ENCODE data around the gene RERE. TPM values are rescaled to one million over a fixed set of nuclear protein-coding genes. Genes with fewer than 3 reads are reported as not detected.
"Not testable (repeated sequence)": the region's sequence is repeated elsewhere in the genome, so short reads cannot be mapped to it uniquely, and the experiment has no call there.

The RERE gene
- total and polyA plus RNA-seq, 7 donors = 38.8 to 308 (median 99.7) TPM

DNA sequence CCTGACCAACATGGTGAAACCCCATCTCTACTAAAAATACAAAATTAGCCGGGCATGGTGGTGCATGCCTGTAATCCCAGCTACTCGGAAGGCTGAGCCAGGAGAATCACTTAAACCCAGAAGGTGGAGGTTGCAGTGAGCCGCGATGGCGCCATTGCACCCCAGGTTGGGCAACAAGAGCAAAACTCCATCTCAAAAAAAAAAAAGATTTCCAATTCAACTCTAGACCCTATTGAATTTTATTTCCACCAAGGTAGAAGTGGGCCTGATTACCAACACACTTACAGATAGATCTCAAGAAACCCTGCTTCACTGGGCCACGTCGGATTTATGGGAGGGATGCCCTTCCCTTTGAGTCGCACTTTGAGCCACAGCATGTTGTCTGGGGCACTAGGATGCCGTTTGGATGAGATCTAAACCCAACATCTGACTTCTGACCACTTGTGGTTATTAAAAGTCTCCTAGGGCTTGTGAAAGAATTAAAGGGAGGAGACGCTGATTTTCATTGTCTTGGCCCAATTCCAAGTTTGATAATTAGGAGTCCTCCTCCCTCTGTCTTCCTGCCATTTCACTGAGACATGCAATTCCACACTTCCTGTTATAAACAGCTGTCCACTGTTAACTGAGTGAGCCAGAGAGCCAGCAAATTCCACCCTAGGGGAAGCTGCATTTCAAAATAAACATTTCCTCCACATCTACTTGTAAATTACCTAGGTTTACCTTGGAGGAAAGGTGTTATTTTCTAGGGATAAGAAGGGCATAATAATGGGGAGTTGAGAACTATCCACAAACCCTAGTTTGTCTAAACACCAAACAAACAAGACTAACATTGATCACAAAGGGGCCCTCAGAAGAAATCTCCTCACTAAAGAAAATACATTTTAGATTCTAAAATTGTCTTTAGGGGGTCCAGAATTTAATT, 5.2 kb upstream of the RERE start:
- intact Hi-C loops (cut with DNase I) = no loop called here
- peak; percentile 58 to 75 (median 67) for ATAC-seq
- H3K4me3 ChIP-seq = no peak overlapping the region

DNA sequence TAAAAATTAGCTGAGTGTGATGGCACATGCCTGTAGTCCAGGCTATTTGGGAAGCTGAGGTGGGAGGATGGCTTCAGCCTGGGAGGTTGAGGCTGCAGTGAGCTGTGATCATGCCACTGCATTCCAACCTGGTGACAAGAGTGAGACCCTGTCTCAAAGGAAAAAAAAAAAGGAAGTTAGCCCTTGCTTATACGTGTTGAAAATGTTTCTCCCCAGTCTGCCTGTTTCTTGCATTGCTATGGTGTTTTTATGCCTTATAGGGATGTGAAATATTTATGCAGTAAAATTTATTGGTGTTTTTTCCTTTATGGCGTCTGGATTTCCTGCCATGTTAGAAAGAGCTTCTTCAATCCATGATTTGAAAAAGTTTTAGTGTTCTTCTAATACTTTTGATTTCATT, 3.6 kb upstream of the RERE start:
- Histone ChIP-seq H3K36me3 (ENCODE audit: insufficient read depth in 1 of 2, low read depth in 1 of 2) (no peaks in the 10 kb centered on the region), H3K9me3 (no peaks in the 10 kb centered on the region), H3K4me3 (no peak overlapping the region), H3K27ac (no peak overlapping the region), H3K27me3 (ENCODE audit: insufficient read depth in 3 of 3, low read length in 2 of 3) (no peaks in the 10 kb centered on the region), H3K4me1 (peaks cover 19% of the 10 kb centered on the region)
- 60 to 76% (median 61%) methylated on average over 2 of the region's 2 CpGs for WGBS, 3 donors
- TF ChIP-seq, protein P1, sequence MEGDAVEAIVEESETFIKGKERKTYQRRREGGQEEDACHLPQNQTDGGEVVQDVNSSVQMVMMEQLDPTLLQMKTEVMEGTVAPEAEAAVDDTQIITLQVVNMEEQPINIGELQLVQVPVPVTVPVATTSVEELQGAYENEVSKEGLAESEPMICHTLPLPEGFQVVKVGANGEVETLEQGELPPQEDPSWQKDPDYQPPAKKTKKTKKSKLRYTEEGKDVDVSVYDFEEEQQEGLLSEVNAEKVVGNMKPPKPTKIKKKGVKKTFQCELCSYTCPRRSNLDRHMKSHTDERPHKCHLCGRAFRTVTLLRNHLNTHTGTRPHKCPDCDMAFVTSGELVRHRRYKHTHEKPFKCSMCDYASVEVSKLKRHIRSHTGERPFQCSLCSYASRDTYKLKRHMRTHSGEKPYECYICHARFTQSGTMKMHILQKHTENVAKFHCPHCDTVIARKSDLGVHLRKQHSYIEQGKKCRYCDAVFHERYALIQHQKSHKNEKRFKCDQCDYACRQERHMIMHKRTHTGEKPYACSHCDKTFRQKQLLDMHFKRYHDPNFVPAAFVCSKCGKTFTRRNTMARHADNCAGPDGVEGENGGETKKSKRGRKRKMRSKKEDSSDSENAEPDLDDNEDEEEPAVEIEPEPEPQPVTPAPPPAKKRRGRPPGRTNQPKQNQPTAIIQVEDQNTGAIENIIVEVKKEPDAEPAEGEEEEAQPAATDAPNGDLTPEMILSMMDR (IDR thresholded peaks at IDR 0.05) = no peak
- intact Hi-C loops (cut with DNase I) = no loop called here
- DNase-seq = no peak
- ATAC-seq = no peak

More for the DNA sequence above, 5.2 kb upstream of the RERE start:
- Histone ChIP-seq H3K36me3 (ENCODE audit: insufficient read depth in 1 of 2, low read depth in 1 of 2) (no peaks in the 10 kb centered on the region), H3K27ac (peak overlapping the region; percentile 64), H3K27me3 (ENCODE audit: insufficient read depth in 3 of 3, low read length in 2 of 3) (no peaks in the 10 kb centered on the region), H3K4me1 (peaks cover 16% of the 10 kb centered on the region), H3K9me3 (no peaks in the 10 kb centered on the region)
- DNase-seq = no peak
- TF ChIP-seq, protein P1 (IDR thresholded peaks at IDR 0.05) = no peak
- WGBS, 3 donors = 31 to 32% (median 31%) methylated on average over 10 of the region's 10 CpGs

DNA sequence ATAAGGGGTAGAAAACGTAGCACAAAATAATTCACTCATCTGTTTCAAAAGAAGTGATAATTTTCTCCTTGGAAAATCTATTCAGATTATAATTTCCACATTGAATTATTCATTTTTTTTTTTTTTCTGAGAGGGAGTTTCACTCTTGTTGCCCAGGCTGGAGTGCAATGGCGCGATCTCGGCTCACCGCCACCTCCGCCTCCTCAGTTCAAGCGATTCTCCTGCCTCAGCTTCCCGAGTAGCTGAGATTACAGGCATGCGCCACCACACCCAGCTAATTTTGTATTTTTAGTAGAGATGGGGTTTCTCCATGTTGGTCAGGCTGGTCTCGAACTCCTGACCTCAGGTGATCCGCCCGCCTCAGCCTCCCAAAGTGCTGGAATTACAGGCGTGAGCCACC, 1.3 kb upstream of the RERE start:
- peak overlapping the region; percentile 91 for H3K4me3 ChIP-seq
- peak overlapping the region; percentile 96 for H3K27ac ChIP-seq
- peaks cover 35% of the 10 kb centered on the region for H3K4me1 ChIP-seq
- not testable (repeated sequence) for H3K36me3 ChIP-seq (ENCODE audit: insufficient read depth in 1 of 2, low read depth in 1 of 2); DNase-seq; H3K27me3 ChIP-seq (ENCODE audit: insufficient read depth in 3 of 3, low read length in 2 of 3); ATAC-seq; H3K9me3 ChIP-seq
- intact Hi-C loops (cut with DNase I) = loop anchor here in 1 of 2 donors (2.0 kb wide), 1 partner anchor 30 kb away; no protein-coding TSS in a partner anchor
- WGBS, 3 donors = 83 to 86% (median 83%) methylated on average over 12 of the region's 13 CpGs

DNA sequence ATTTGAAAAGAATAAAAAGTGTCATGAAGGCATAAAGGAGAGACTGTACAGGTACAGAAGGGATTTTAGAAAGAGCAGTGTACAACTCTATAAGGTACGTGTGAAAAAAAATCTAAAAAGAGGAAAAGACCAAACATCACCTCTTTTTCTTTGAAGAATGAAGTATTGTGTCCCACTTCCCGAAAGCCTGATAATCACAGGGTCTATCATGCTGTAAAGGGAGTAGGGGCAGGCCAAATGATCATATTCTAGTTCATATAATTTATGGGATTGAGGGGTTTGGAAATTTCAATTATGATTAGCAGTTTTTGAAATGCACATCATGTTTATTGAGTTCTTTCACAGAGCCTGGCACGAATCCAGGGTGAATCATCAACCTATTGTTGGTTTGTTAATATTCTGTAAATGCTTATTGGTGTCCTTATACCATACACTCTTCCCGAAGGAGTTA, 910 bp upstream of the RERE start:
- Histone ChIP-seq H3K27me3 (ENCODE audit: insufficient read depth in 3 of 3, low read length in 2 of 3) (no peaks in the 10 kb centered on the region), H3K36me3 (ENCODE audit: insufficient read depth in 1 of 2, low read depth in 1 of 2) (no peaks in the 10 kb centered on the region), H3K4me1 (peaks cover 35% of the 10 kb centered on the region), H3K9me3 (no peaks in the 10 kb centered on the region), H3K4me3 (peak overlapping the region; percentile 91), H3K27ac (peak overlapping the region; percentile 96)
- TF ChIP-seq, protein P1 (IDR thresholded peaks at IDR 0.05) = no peak
- ATAC-seq = no peak
- 13 to 16% (median 14%) methylated on average over 4 of the region's 4 CpGs for WGBS, 3 donors
- DNase-seq = no peak
- intact Hi-C loops (cut with DNase I) = loop anchor here in 1 of 2 donors (2.0 kb wide), 1 partner anchor 30 kb away; no protein-coding TSS in a partner anchor

DNA sequence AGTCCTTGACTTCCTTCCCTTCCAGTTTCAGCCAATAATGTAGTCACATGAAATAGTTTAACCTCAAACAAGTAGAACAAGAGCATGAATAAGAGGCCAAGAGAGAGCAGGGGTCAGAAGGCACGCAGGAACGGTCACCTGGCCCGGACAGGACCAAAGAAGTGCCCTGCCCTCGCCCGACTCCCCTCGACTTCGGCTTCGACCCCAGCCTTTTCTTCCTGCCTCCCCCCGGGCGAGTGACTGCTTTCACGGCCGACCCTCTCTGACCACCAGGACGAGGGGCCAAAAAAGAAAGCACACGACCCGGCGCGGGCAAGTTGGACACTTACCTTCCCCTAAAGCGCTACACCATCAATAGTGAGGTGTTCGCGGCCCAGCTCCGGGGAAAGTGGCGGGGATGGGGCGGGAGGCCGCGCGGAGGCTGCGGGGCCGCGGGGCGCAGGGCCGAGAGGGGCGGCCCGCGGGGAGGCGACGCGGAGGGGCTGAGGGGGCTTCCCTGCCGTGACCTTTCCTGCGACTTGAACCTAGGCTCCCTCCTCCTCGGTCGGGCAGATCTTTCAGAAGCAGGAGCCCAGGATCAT, 519 bp downstream of the RERE start:
- 0% methylated on average over 25 to 41 of the region's 41 CpGs for WGBS, 3 donors
- intact Hi-C loops (cut with DNase I) = no loop called here
- Histone ChIP-seq H3K27me3 (ENCODE audit: insufficient read depth in 3 of 3, low read length in 2 of 3) (no peaks in the 10 kb centered on the region), H3K36me3 (ENCODE audit: insufficient read depth in 1 of 2, low read depth in 1 of 2) (no peaks in the 10 kb centered on the region), H3K9me3 (no peaks in the 10 kb centered on the region), H3K27ac (peak overlapping the region; percentile 96), H3K4me1 (peaks cover 38% of the 10 kb centered on the region), H3K4me3 (peak overlapping the region; percentile 91)
- TF ChIP-seq, protein P1 (IDR thresholded peaks at IDR 0.05) = no peak
- ATAC-seq (peak; percentile 28 to 59 (median 43)), DNase-seq (peak; percentile 24 to 60)
